Adrenal gland (tissue), 12 donors: ENCODE data around the gene MRGPRF. TPM values are rescaled to one million over a fixed set of nuclear protein-coding genes. Genes with fewer than 3 reads are reported as not detected.

Experiments
- DNase-seq, 7 donors: peaks; one replicate each; pipeline ENCODE4 v3.0.0-alpha.2; 2019 to 2020
- H3K27ac ChIP-seq, 5 donors: fragments of 200-600 bp; sonication (generic) in 4 of 5; 1 replicate in 3 of 5; 2 replicates in 2 of 5; pipeline versions ENCODE4 v1.5.1 to v1.8.0; 2016 to 2020; ENCODE audit warnings: mild to moderate bottlenecking in 1 of 5
- H3K27me3 ChIP-seq: fragments of 200-600 bp; 2 replicates; pipeline ENCODE4 v1.8.0; 2021
- H3K36me3 ChIP-seq, 2 donors: fragments of 200-600 bp; replicated peaks in 1 of 2; 1 replicate in 1 of 2; 2 replicates in 1 of 2; pipeline versions ENCODE4 v1.5.1 to v1.8.0; 2018 to 2022
- H3K4me1 ChIP-seq, 2 donors: fragments of 200-600 bp; replicated peaks in 1 of 2; 1 replicate in 1 of 2; 2 replicates in 1 of 2; pipeline versions ENCODE4 v1.5.1 to v1.8.0; 2018 to 2021
- H3K4me3 ChIP-seq, 4 donors: fragments of 200-600 bp; sonication (generic) in 3 of 4; one replicate each; pipeline ENCODE4 v1.5.1; 2016 to 2018
- H3K9me3 ChIP-seq, 3 donors: fragments of 200-600 bp; sonication (generic) in 1 of 3; replicated peaks in 1 of 3; 1 replicate in 2 of 3; 2 replicates in 1 of 3; pipeline versions ENCODE4 v1.5.1 to v1.8.0; 2016 to 2021
- CTCF ChIP-seq, 6 experiments: fragments of 450-650 bp in 4 of 6; fragments of 200-600 bp in 2 of 6; sonication (generic) in 1 of 6; IDR thresholded peaks; 1 replicate in 5 of 6; 2 replicates in 1 of 6; pipeline versions ENCODE4 v1.5.1 to v1.8.0; 2016 to 2021; ENCODE audit warnings: antibody characterized with exemption in 6 of 6, mild to moderate bottlenecking in 2 of 6, moderate library complexity in 1 of 6
- POLR2A ChIP-seq, 2 donors: fragments of 450-650 bp; IDR thresholded peaks; one replicate each; pipeline ENCODE4 v1.6.1; 2017; ENCODE audit warnings: antibody characterized with exemption in 2 of 2, mild to moderate bottlenecking in 2 of 2, moderate library complexity in 1 of 2
- WGBS, 4 donors: extraction: QIAGEN DNeasy Blood & Tissue Kit in 2 of 4; methylation state at CpG; one replicate each; pipeline versions ENCODE4 v1.1.5 to v1.1.7; 2013 to 2017; 5-methylcytosine and 5-hydroxymethylcytosine counted together
- intact Hi-C, 2 donors: fragments of 100-400 bp; cut with DNase I; formaldehyde crosslinking; loops; one replicate each; pipeline versions ENCODE4 v1.14.1 to v1.15.0; 2022 to 2023
- polyA plus RNA-seq, 3 donors: library from polyadenylated mRNA; stranded (reverse); fragments of 200-250 nt in 2 of 3; fragments of 350-450 nt in 1 of 3; fragmentation: Illumina TruSeq in 1 of 3; extraction: RNeasy Lipid Tissue Mini Kit (QIAGEN cat#74804) in 1 of 3; gene quantifications; one replicate each; pipeline ENCODE4 v1.2.3, GENCODE V29; 2013 to 2014
- total RNA-seq, 9 donors: library from RNA; depleted of rRNA in 4 of 9; stranded (reverse); fragments of >200 nt in 4 of 9; fragments of 120-200 nt in 1 of 9; fragmentation: NEBNext Ultra II Directional in 1 of 9; extraction: Animal tissue kit (Norgen Biotek cat#: 25700) in 1 of 9; gene quantifications; one replicate each; pipeline versions ENCODE4 v1.1.0 to v1.2.4, GENCODE V29; 2013 to 2023
- donor health status: healthy with polysubstance abuse.
- donor health status: Bipolar disorder and iron deficiency.
- donor health status: DM: yes; HTN: yes; CAD: no.
- donor health status: DM: no; HTN: no; CAD: no.
- donor health status: DM: no; HTN: no; CAD: no.
- donor health status: DM: yes; HTN: yes; CAD: no.

The MRGPRF gene
- total and polyA plus RNA-seq, 12 donors: 0.33 to 14.6 (median 4.3) TPM

GRCh38 chr11:68999093-68999747 is 13.8 kb downstream of the MRGPRF start:
- Histone ChIP-seq H3K36me3 (no peaks in the 10 kb centered on the region), H3K27me3 (no peaks in the 10 kb centered on the region), H3K4me1 (peaks cover 0 to 14% of the 10 kb centered on the region in 2 donors), H3K4me3 (no peak overlapping the region), H3K27ac (no peak overlapping the region), H3K9me3 (no peaks in the 10 kb centered on the region)
- peak in 1 of 7 donors; percentile 11 for DNase-seq
- no peak for TF ChIP-seq CTCF (IDR thresholded peaks at IDR 0.05)
- 84 to 89% (median 86%) methylated on average over 8 of the region's 8 CpGs for WGBS, 4 donors
- intact Hi-C loops: no loop called here

GRCh38 chr11:68998390-68998911 is 14.6 kb downstream of the MRGPRF start:
- no peaks in the 10 kb centered on the region for H3K27me3 ChIP-seq
- WGBS, 4 donors: 32 to 41% (median 34%) methylated on average over 10 to 13 of the region's 13 CpGs
- H3K36me3 ChIP-seq: no peaks in the 10 kb centered on the region
- no peak overlapping the region for H3K4me3 ChIP-seq
- no peak for TF ChIP-seq POLR2A (IDR thresholded peaks at IDR 0.05)
- no peak for TF ChIP-seq CTCF (IDR thresholded peaks at IDR 0.05)
- intact Hi-C loops: no loop called here
- no peaks in the 10 kb centered on the region for H3K9me3 ChIP-seq
- DNase-seq: peak in 5 of 7 donors; percentile 15 to 67 (median 26)
- peaks cover 0 to 14% of the 10 kb centered on the region in 2 donors for H3K4me1 ChIP-seq
- H3K27ac ChIP-seq: peak overlapping the region in 1 of 5 donors; percentile 45

GRCh38 chr11:68997995-68998348 is 15.1 kb downstream of the MRGPRF start:
- Histone ChIP-seq H3K27me3 (no peaks in the 10 kb centered on the region), H3K4me1 (peaks cover 0 to 14% of the 10 kb centered on the region in 2 donors), H3K4me3 (no peak overlapping the region), H3K9me3 (no peaks in the 10 kb centered on the region), H3K27ac (no peak overlapping the region), H3K36me3 (no peaks in the 10 kb centered on the region)
- intact Hi-C loops: no loop called here
- TF ChIP-seq CTCF (IDR thresholded peaks at IDR 0.05) (no peak), POLR2A (IDR thresholded peaks at IDR 0.05) (no peak)
- DNase-seq: peak in 1 of 7 donors; percentile 2

GRCh38 chr11:68997124-68997994 is 15.7 kb downstream of the MRGPRF start:
- intact Hi-C loops: no loop called here
- 78 to 87% (median 84%) methylated on average over 13 to 19 of the region's 19 CpGs for WGBS, 4 donors
- no peaks in the 10 kb centered on the region for H3K36me3 ChIP-seq
- TF ChIP-seq POLR2A (IDR thresholded peaks at IDR 0.05) (no peak), CTCF (IDR thresholded peaks at IDR 0.05) (no peak)
- DNase-seq: peak in 2 of 7 donors; percentile 11 to 35
- H3K4me1 ChIP-seq: peaks cover 0 to 14% of the 10 kb centered on the region in 2 donors
- H3K27me3 ChIP-seq: no peaks in the 10 kb centered on the region
- no peaks in the 10 kb centered on the region for H3K9me3 ChIP-seq
- H3K4me3 ChIP-seq: no peak overlapping the region
- H3K27ac ChIP-seq: no peak overlapping the region
